GM19324 (cell line): Measurements from ENCODE around the gene DPYD.

Experiments used
- ATAC-seq: cut with Tn5 transposase; IDR thresholded peaks from one replicate; pipeline ENCODE4 v1.9.1; 2021; ENCODE audit warnings: mild to moderate bottlenecking, moderate library complexity; ENCODE audit not compliant: unreplicated experiment, low FRiP score

DPYD gene

DNA sequence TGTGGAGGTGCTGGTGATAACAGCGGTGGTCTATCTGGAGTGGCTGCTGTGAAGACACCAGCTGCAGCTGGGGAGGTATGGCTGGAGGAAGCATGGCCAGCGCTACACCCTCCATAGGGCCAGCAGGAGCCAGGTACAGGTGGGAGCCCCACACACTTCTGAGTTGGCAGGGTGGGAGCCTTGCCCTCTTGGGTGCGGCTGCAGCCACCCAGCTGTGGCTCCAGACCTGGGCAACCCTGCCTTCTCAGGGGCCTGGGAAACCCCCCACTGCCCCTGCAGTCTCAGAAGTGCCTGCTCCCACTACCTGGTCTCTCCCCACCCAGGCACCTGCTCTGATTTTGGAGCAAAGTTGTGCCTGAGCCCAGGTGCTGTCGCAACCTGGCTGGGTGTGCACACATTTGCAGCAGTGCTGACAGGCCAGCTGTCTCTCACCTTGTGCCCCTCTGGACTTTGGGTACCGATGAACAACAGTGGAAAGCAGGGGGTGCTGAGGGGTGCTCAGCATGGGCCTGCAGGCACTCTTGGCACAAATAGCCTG lies 76.2 kb downstream of the DPYD start:
- no peak for ATAC-seq

DNA sequence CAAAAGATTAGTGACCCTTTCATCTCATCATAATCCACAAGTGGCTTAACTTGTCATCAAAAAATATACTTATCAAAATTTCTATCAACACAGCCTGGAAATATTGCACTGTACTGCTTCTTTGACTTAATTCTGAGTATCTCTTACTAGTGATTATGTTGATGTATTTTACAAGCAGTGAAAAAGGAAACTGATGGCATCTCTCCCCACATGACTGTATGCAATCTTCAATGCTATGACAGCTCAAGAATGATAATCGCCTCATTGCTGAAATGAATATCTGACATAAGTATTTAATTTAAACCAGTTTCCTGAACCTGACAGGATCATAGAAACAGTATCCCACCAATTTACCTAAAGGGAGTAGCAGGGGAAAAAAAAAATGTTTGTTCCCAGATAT lies 79.5 kb downstream of the DPYD start:
- no peak for ATAC-seq

DNA sequence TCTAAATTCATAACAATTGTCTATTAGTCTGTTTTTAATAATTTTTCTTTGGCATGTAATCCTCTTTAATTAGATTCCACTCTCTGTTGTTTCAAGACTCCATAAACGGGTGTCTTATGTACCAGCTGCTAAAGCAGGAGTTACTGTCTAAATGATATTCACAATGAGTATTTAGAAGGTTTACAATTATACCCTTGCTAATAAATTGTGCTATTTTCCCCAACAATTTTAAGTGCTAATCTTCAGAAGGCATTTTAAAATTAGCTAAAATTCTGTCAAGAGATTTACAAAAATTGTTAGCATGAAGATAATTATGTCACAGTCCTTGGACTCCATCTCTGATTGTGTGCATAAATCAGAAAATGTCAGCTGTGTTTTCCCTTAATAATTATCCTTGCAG lies 83.7 kb downstream of the DPYD start:
- ATAC-seq, result no peak

DNA sequence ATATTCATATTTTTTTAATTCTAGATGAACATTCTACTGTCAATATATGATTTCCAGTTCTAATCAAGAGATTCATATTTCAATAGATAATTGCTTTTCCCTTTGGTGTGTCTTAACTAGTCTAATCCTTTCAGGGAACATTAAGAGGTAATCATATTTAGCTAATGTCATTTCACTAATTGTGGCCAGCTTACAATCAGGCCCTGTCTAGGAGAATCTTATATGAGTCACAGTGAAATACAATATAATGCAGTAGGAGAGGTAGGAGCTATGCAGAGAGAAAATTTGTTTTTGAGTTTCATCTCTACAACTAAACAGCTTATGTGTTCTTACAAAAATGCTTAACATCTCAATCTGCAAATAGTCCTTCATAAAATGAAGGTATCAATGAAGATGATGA lies 85.9 kb downstream of the DPYD start:
- no peak for ATAC-seq

DNA sequence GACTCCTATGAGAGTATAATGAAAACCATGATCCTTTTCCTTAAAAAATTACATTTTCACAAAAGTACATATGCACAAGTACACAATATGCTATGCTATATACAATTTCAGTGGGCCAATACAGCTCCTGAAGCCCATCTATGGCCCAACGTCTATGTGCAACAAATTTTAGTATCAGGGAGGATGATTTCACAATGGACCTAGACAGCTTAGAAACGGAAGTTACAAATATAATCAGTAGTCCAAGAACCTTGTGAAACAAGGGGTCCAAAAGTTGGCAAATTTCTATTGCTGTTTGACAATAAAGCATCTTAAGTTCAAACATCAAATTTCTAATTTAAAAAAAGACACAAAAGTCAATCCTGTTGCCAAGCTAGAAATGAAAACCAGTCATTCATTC lies 87.0 kb downstream of the DPYD start:
- ATAC-seq, result no peak

DNA sequence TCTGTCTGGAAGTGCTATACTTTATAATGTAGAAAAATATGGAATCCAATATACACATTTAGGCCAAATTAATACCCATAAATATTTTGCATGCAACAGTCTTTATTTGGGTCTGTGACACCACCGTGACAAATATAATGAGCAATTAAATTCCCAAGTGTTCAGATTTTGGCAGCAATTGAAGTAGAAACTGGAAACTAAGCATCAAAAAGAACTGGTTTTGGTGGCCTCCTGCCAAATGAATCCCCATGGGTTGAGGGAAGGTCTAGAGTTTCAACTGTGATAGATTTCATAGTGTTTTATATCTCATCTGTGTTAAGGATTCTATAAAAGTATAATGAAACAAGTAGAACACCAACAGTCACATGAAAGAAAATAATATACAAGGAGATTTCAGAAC lies 88.4 kb downstream of the DPYD start:
- ATAC-seq, result no peak

DNA sequence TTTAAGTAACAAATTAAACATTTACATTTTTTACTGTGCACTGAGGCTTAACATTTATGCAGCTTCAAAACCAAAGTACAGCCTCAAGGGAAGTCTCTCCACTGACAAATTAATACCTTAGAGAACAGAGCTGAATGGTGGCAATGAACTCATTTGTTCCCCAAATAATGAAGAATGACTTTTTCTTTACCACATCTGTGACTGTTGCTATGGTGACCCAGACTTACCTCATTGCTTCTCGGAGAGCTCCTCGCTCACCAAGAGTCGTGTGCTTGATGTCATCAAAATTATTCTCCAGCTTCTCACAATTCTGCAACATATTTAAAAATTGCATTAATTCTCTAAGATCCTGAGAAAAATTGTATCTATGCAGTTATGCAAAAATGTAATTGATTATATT lies 92.9 kb downstream of the DPYD start:
- no peak for ATAC-seq

DNA sequence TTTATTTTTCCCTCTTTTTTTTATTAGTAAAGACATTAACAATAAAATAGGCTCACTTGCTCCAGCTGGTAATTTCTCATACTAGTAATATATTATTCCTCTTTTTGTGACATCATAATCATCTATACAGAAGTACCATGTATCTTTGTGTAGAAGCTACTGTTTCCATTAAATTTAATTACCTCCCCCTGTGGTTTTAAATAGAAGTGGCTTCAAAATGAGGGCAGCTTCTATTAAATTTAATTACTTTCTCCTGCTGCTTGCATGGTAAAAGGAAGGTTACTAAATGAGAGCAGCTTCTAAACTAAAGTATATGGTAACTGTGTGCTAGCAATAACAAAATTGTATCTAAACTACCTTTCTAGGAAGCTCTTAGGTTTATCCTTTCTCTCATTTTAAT lies 94.0 kb downstream of the DPYD start:
- ATAC-seq, result no peak

DNA sequence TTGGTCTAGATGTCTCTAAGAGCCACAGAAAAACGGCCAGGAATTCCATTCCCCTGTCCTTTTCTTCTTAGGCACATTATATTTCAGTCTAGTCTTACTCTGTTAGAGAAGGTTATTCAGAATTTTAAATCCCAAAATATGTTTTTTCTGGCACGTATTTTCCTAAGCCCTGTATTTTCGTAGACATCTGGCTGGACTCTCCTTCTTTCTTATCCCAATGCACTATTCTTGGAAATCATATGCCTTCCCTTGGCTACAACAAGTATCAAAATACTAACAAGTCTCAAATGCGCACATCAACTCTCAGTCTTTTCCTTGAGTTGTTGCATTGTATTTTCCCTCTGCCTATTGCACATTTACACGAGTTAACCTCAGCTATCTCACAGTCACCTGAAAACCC lies 96.2 kb downstream of the DPYD start:
- no peak for ATAC-seq

DNA sequence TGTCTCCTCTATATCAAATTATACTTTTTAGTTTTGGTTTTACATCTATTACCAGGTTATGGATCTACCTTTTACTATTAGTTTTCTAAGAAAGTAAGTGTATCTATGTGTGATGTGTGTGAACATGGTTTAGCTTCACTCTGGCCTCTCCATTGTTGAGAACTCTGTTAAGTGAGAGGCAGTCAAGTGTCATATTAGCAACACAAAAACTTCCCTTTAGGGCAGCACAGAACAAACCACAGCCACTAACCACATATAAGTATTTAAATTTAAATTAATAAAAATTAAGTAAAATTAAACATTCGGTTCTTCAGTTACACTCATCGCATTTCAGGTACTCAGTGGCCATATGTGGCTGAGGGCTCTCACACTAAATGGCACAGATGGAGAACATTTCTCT lies 96.6 kb downstream of the DPYD start:
- ATAC-seq, result no peak

DNA sequence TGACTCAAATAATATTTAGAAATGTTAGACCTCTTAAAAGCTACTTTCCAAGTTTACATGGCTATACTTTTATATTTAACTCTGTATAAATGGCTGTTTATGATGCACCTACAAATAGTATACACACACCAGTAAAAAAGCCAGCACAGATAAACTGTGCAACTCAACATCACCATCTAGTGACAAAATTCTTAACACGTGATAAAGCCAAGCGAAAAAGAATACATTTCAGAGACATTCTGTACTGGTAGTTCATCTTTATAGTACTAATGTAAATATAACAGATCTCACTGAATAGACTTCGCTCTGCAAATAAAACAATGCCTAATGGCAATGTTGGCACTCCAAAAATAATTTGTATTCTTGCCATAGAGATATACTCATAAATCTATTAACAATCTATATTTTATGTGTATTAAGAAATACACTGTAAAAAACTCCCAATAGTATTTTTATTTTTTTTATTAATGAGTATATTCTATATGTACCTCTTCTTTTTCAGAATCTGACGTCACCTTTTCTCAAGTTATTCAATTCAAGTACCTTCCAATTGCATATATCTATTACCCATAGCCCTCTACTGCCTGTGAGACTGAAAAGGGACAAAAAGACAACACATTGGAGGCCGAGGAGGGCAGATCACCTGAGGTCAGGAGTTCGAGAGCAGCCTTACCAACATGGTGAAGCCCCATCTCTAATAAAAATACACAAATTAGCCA lies 100.2 kb downstream of the DPYD start:
- peak; percentile 67 for ATAC-seq

DNA sequence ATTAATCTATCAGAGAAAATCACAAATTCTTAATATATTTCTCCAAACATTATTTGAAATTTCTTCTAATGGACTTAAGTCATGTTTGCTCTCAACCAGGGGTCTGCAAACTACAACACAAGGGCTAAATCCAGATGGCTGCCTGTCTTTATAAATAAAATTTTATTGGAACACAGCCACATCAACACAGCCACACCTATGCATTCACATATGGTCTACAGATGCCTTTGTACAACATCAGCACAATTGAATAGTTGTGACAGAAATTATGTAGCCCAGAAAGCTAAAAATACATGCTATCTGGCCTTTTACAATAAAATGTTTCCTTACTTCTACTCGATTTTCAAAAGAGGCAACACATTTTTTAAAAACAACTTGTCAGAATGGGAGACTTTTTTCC lies 103.9 kb downstream of the DPYD start:
- no peak for ATAC-seq

DNA sequence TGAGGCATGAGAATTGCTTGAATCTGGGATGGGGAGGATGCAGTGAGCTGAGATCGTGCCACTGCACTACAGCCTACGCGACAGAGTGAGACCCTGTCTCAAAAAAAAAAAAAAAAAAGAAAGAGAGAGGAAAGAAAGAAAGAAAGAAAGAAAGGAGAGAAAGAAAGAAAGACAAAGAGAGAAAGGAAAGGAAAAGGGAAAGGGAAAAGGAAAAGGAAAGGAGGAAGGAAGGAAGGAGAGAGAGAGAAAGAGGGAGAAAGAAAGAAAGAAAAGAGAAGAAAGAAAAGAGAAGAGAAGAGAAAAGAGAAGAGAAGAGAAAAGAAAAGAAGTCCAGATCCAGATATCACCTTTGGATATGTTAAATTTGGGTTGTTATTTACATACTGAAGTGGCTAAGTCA lies 106.0 kb downstream of the DPYD start:
- ATAC-seq, result no peak

DNA sequence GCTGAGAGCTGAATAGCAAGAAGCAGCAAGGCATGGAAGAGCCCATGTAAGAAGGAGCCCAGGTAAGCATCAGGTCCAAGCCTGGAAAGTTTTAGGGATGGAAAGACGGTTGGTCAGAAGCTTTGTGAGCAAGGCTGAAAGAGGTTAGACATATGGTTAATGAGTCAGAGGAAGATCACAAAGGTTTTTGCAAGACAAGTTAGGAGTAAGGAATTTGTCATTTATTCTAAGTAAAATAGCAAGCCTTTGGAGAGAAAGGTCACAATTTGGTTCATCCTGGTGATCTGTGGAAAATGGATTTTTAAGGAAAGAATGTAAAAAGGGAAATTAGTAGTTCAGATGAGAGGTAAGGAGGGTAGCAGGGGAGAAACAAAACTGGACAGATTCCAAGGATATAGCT lies 106.7 kb downstream of the DPYD start:
- ATAC-seq, result no peak

DNA sequence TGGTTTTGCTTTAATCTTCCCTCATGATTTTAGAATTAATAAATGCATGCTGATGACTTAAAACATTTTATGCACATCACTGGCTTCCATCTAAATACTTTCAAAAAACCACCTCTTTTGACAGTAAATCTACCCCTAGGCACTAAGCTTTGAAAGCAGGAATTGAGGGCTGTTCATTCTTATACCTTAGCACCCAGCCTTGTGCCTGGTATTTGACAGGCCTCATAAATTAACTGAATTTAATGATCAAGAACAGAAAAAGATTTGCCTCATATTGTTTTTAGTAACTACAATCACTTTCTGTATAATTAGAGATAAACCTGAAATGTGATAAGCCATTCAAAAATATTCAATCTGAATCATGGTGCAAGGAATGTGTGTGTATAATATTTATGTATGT lies 108.8 kb downstream of the DPYD start:
- no peak for ATAC-seq

DNA sequence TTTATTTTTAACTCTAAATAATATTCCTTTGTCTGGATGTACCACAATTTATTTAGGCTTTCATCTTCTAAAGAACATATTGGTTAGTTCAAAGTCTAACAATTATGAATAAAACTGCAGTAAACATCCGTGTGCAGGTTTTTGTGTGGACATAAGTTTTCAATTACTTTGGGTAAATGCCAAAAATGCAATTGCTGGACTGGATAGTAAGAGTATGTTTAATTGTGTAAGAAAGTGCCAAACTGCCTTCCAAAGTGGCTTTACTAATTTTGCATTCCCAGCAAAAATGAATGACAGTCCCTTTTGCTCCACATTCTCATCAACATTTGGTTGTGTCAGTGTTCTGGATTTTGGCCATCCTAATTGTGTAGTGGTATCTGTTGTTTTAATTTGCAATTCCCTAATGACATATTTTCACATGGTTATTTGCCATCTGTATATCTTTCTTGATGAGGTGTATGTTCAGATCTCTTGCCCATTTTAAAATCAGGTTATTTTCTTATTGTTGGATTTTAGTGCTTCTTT lies 113.8 kb downstream of the DPYD start:
- ATAC-seq, result no peak

DNA sequence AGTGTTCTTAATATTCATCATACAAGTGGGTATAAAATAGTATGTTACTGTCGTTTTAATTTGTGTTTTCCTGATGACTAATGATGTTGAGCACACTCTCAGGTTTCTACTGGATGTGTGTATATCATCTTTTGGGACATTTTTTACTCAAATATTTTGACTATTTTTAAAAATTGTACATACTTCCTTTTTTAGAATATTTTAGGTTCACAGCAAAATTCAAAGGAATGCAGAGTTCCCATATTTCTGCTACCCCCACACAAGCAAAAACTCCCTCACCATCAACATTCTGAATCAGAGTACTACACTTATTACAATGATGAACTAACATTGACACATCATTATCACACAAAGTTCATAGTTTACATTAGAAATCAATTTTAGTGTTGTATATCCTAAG lies 114.5 kb downstream of the DPYD start:
- ATAC-seq, result no peak

DNA sequence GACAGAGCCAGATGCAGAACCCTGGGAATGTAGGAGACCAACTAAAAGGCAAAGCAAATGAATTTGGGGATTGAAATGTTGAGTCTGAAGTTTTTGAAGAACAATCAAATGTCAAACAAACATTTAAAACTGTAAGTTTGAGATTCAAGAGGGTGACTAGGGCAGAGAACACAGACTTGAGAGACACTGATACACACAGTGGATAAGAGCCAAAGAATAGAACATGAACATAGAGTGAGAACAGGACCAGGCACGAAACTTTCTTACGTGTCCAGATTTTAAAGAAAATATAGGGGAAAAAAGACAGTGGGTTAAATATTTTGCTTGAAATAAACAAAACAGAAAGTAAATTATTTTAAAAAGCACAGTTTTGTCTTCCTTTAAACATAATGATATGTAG lies 115.7 kb downstream of the DPYD start:
- ATAC-seq, result no peak

DNA sequence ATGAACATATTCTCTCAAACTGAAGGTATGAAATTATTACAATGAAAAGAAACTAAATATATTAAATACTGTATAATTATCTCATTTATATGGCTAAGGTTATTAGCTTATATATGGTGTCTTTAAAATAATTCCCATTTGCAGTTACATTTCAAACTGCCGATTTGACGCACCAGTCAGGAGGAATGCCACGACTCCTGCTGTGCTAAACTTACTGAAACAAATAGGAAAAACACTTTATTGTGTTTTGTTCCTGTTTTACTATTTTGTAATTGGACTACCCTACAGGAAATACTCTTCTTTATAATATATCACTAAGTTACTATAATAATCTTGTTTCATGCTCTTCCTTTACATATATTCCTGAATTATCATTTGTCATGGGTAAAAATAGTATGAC lies 117.8 kb downstream of the DPYD start:
- ATAC-seq, result no peak

DNA sequence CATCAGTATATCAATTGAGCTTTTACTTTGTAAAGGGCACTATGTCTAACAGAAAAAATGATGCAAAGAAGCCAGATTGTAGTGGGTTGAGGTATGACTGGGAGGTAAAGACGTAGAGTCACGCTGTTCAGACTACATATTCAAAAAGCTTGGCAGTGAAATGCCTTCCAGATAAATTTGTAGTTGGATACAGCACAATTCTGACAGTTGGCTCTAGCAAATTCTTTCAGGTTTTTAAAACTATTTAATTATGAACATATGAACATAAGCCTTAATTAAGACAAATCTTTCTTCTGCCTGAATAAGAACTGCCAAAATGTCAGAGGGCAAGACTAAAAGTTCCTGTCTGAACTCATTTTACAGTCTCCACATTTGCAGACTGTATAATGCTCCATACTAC lies 118.8 kb downstream of the DPYD start:
- ATAC-seq, result no peak

DNA sequence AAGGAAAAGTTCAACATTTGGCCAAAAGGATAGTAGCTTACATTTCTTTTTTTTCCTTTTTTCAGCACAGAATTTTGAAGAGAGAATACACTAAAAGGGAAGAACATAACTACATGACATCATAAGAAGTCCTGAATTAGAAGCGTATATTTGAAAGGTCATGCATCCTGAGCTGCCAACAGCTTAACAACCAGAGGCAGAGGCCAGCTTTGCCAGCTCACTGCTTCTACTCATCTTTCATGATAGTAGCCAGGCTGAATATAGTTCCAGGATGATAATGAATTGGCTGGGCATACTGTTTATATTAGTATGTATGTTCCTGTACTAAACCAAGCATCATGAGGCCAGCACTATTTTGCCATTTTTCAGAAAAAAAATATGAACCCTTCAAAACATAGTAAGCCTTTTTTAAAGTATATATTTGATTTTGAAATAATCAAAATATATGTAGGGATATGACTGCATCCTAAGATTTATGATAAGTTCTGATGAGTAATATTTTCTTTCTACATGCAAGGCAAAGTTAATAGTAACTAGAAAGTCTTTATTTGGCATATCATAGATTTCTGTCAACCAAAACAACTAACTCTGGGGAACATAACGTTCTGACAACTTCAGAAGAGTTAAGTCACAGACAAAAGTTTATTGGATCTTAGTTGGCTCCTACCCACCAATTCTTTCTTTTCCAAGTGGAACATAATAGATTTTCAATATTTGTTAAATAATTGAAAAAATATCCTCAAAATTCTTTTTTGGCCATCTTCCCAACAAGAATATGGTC lies 123.2 kb downstream of the DPYD start:
- no peak for ATAC-seq

DNA sequence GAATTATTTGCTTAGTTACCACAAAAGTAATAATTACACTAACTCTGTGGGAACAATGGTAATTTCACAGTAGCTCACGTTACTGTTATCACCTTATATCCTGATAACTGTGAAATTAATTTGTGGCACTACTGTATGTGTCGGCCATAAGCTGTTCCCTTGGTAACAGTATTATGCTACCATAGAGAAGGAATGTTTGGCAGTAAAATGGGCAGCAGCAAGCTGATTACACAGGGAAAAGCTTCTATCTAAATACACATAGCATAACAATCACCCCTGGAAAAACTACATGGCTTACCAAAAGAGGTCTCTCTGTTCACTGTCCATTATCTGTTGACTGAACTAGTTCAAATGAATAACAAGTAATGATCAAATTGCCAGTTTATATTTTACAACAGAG lies 124.1 kb downstream of the DPYD start:
- ATAC-seq, result no peak
